Stomach (tissue), 4 donors: Measurements from ENCODE around the gene AP1S3.
A peak's percentile ranks its signal among the peaks of the same experiment; 100 is the strongest.

Source experiments
- EP300 ChIP-seq: sonication (generic); formaldehyde crosslinking; IDR thresholded peaks from one replicate; pipeline ENCODE4 v1.6.1; 2017; ENCODE audit warnings: antibody characterized with exemption
- POLR2A ChIP-seq, 4 donors: fragments of 450-650 bp; IDR thresholded peaks; one replicate each; pipeline ENCODE4 v1.6.1; 2016; ENCODE audit warnings: antibody characterized with exemption in 4 of 4, control low read depth in 2 of 4, mild to moderate bottlenecking in 1 of 4, moderate library complexity in 1 of 4
- POLR2AphosphoS5 ChIP-seq, 3 donors: sonication (generic); formaldehyde crosslinking; IDR thresholded peaks; one replicate each; pipeline ENCODE4 v1.6.1; 2016; ENCODE audit warnings: antibody characterized with exemption in 3 of 3

DNA sequence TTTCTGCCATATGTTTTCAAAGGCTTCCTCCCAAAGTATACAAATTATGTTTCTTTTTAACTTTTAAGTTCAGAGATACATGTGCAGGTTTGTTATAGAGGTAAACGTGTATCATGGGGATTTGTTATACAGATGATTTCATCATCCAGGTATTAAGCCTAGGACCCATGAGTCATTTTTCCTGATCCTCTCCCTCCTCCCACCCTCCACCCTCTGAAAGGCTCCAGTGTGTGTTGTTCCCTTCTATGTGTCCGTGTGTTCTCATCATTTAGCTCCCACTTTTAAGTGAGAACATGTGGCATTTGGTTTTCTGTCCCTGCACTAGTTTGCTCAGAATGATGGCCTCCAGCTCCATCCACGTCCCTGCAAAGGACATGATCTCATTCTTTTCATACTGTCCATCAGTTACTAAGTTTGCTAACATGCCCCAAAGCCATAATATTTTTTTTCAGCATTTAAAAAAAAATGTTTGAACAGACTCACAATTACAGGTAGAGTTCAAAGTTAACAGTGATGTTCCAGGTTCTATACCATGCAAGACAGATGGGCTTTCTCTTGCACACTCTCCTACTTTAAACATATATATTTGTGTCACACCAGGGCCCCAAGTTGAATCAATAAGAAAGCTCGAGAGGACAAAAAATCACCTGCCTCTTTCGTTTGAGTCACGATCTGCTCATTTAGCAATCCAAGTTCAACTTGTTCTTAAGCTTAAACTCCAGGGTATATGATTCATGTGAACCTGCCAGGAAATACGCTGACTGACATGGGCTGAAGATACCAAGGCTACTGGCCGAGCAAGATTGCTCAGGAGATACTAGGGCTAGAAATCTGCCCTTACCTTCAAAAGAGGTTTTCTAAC, 77.6 kb downstream of the AP1S3 start:
- TF ChIP-seq EP300 (no peak), POLR2A (IDR thresholded peaks at IDR 0.05) (no peak), POLR2AphosphoS5 (IDR thresholded peaks at IDR 0.05) (peak in 1 of 3 donors; percentile 20)
